GM12878 (cell line): ENCODE data around the gene SH2D7. TPM values are rescaled to one million over a fixed set of nuclear protein-coding genes. Genes with fewer than 3 reads are reported as not detected.

ENCODE experiments used
- ATAC-seq: fragments of 200-7000 bp; cut with Tn5 transposase; 3 replicates; pipeline ENCODE4 v1.9.1; 2020; ENCODE audit warnings: mild to moderate bottlenecking, moderate library complexity
- BruUV-seq: library from RNA; stranded (reverse); fragments of 400-500 nt; replicated peaks from 2 replicates; lab custom pipeline; 2021; lab: Mats Ljungman, UMichigan
- CTCF ChIA-PET: fragments of 300-600 bp; sonication (Branson Sonifier 250); formaldehyde crosslinking; extraction: SDS; loops from one replicate; lab custom pipeline; 2021; ENCODE audit warnings: inconsistent platforms; lab: Yijun Ruan, JAX
- POLR2A ChIA-PET: fragments of 350-600 bp; formaldehyde crosslinking; extraction: SDS; loops from one replicate; lab custom pipeline; 2021; ENCODE audit warnings: inconsistent platforms; lab: Charles Lee
- RAD21 ChIA-PET: fragments of 300-600 bp; sonication (Branson Sonifier 250); formaldehyde crosslinking; loops from one replicate; lab custom pipeline; 2023; ENCODE audit warnings: antibody characterized with exemption; ENCODE audit not compliant: unreplicated experiment; lab: Charles Lee
- SMC1A ChIA-PET: fragments of 300-600 bp; sonication (Branson Sonifier 250); formaldehyde crosslinking; loops from one replicate; lab custom pipeline; 2023; ENCODE audit not compliant: unreplicated experiment, uncharacterized antibody; lab: Charles Lee
- DNase-seq: peaks from one replicate; pipeline ENCODE4 v3.0.0-alpha.2; 2011; ENCODE audit warnings: low read depth, low spot score
- FAIRE-seq: peaks from 3 replicates; lab custom pipeline; 2011; peaks lifted over from hg19 to GRCh38; lab: Jason Lieb, UNC
- H2AFZ ChIP-seq: 2 replicates; pipeline ENCODE4 v1.6.0; 2011; ENCODE audit warnings: low read depth, low read length, control low read depth; ENCODE audit not compliant: control insufficient read depth
- H3K27ac ChIP-seq: 2 replicates; pipeline ENCODE4 v1.5.1; 2011; ENCODE audit warnings: control low read depth; ENCODE audit not compliant: control insufficient read depth, insufficient read depth
- H3K27me3 ChIP-seq, 2 experiments: replicated peaks in 1 of 2; 2 replicates each; pipeline versions ENCODE4 v1.6.0 to v1.6.1; 2011; ENCODE audit warnings: low read length in 1 of 2; ENCODE audit not compliant: control insufficient read depth in 2 of 2, insufficient read depth in 2 of 2
- H3K36me3 ChIP-seq, 2 experiments: 2 replicates each; pipeline ENCODE4 v1.5.1; 2011; ENCODE audit warnings: low read length in 1 of 2; ENCODE audit not compliant: control insufficient read depth in 2 of 2, insufficient read depth in 2 of 2
- H3K4me1 ChIP-seq: 2 replicates; pipeline ENCODE4 v1.6.1; 2011; ENCODE audit warnings: mild to moderate bottlenecking, low read length, moderate library complexity, mixed read lengths; ENCODE audit not compliant: control insufficient read depth, insufficient read depth
- H3K4me2 ChIP-seq: 2 replicates; pipeline ENCODE4 v1.6.0; 2011; ENCODE audit warnings: control low read depth; ENCODE audit not compliant: control insufficient read depth, insufficient read depth
- H3K4me3 ChIP-seq: fragments of 200-600 bp; sonication (generic); 2 replicates; pipeline ENCODE4 v1.5.1; 2016
- H3K79me2 ChIP-seq: 2 replicates; pipeline ENCODE4 v1.6.0; 2011; ENCODE audit warnings: low read length; ENCODE audit not compliant: control insufficient read depth, insufficient read depth
- H3K9ac ChIP-seq: 2 replicates; pipeline ENCODE4 v1.8.0; 2011; ENCODE audit warnings: low read length, control low read depth, mixed read lengths; ENCODE audit not compliant: control insufficient read depth, insufficient read depth
- H3K9me3 ChIP-seq: replicated peaks from 3 replicates; pipeline ENCODE4 v1.5.1; 2011; ENCODE audit warnings: mild to moderate bottlenecking, low read length; ENCODE audit not compliant: control insufficient read depth, insufficient read depth
- H4K20me1 ChIP-seq: 2 replicates; pipeline ENCODE4 v1.6.0; 2011; ENCODE audit not compliant: control insufficient read depth, insufficient read depth
- ATF7 ChIP-seq: fragments of 450-650 bp; IDR thresholded peaks from 2 replicates; pipeline ENCODE4 v1.6.1; 2016; ENCODE audit warnings: low read depth, mild to moderate bottlenecking
- BMI1 ChIP-seq: fragments of 450-650 bp; IDR thresholded peaks from 2 replicates; pipeline ENCODE4 v1.6.1; 2016; ENCODE audit warnings: mild to moderate bottlenecking, moderate library complexity, borderline replicate concordance
- CBX5 ChIP-seq: sonication (generic); IDR thresholded peaks from 2 replicates; pipeline ENCODE4 v1.6.1; 2016; ENCODE audit warnings: low read depth, moderate library complexity, mild to moderate bottlenecking, inconsistent platforms
- CHD4 ChIP-seq: fragments of 200-600 bp; sonication (generic); IDR thresholded peaks from 2 replicates; pipeline ENCODE4 v1.6.1; 2016; ENCODE audit warnings: mild to moderate bottlenecking
- CREM ChIP-seq: IDR thresholded peaks from 2 replicates; pipeline ENCODE4 v1.6.1; 2014; ENCODE audit warnings: antibody characterized with exemption, low read depth
- EGR1 ChIP-seq, 2 experiments: IDR thresholded peaks; 1 replicate in 1 of 2; 2 replicates in 1 of 2; pipeline ENCODE4 v1.6.1; 2011 to 2012; ENCODE audit warnings: low read depth in 2 of 2, low read length in 2 of 2, borderline replicate concordance in 1 of 2, mild to moderate bottlenecking in 1 of 2, moderate library complexity in 1 of 2
- HDAC6 ChIP-seq: fragments of 200-600 bp; sonication (generic); IDR thresholded peaks from one replicate; pipeline ENCODE4 v1.8.0; 2017; ENCODE audit warnings: antibody characterized with exemption; ENCODE audit not compliant: unreplicated experiment
- HSF1 ChIP-seq: fragments of 150-350 bp; IDR thresholded peaks from 2 replicates; pipeline ENCODE4 v1.6.1; 2014; ENCODE audit warnings: mild to moderate bottlenecking, low read depth, low read length
- LARP7 ChIP-seq: fragments of 450-650 bp; IDR thresholded peaks from 2 replicates; pipeline ENCODE4 v1.6.1; 2017; ENCODE audit warnings: mild to moderate bottlenecking
- NBN ChIP-seq: fragments of 450-650 bp; IDR thresholded peaks from 2 replicates; pipeline ENCODE4 v1.6.1; 2016
- NR2C2 ChIP-seq: IDR thresholded peaks from 2 replicates; pipeline ENCODE4 v1.6.1; 2011; ENCODE audit warnings: borderline replicate concordance, low read depth; ENCODE audit not compliant: control insufficient read depth, insufficient read length
- RAD21 ChIP-seq: IDR thresholded peaks from 2 replicates; pipeline ENCODE4 v1.6.1; 2011; ENCODE audit warnings: mild to moderate bottlenecking, low read depth, low read length, moderate library complexity; ENCODE audit not compliant: insufficient read depth
- SMARCA5 ChIP-seq: fragments of 450-650 bp; IDR thresholded peaks from 2 replicates; pipeline ENCODE4 v1.6.1; 2017; ENCODE audit warnings: mild to moderate bottlenecking
- SMC3 ChIP-seq: IDR thresholded peaks from 2 replicates; pipeline ENCODE4 v1.6.1; 2011; ENCODE audit warnings: low read length, improper control_type of control experiment, borderline replicate concordance
- SUPT20H ChIP-seq: IDR thresholded peaks from 2 replicates; pipeline ENCODE4 v1.6.1; 2011; ENCODE audit warnings: low read depth, mild to moderate bottlenecking, low read length, moderate library complexity, borderline replicate concordance; ENCODE audit not compliant: control insufficient read depth
- WRNIP1 ChIP-seq: IDR thresholded peaks from 2 replicates; pipeline ENCODE4 v1.6.1; 2011; ENCODE audit warnings: low read depth, low read length, improper control_type of control experiment, borderline replicate concordance
- ZNF384 ChIP-seq: IDR thresholded peaks from 2 replicates; pipeline ENCODE4 v1.6.1; 2012; ENCODE audit warnings: low read depth, mild to moderate bottlenecking, low read length, improper control_type of control experiment, borderline replicate concordance
- ZNF592 ChIP-seq: fragments of 450-650 bp; IDR thresholded peaks from 2 replicates; pipeline ENCODE4 v1.6.1; 2017; ENCODE audit warnings: mild to moderate bottlenecking, moderate library complexity
- WGBS: methylation state at CpG from one replicate; pipeline ENCODE4 v1.1.6; 2016; ENCODE audit warnings: low lambda C conversion rate; ENCODE audit not compliant: insufficient replicate concordance, insufficient coverage; ENCODE audit errors: missing lambda C conversion rate; 5-methylcytosine and 5-hydroxymethylcytosine counted together
- in situ Hi-C: fragments of 300-500 bp; cut with MboI; formaldehyde crosslinking; loops from 9 replicates; pipeline ENCODE4 v1.14.3; 2018; ENCODE audit warnings: mixed read lengths
- intact Hi-C: fragments of 100-400 bp; cut with micrococcal nuclease; formaldehyde crosslinking; loops from one replicate; pipeline ENCODE4 v1.14.2; 2022; ENCODE audit not compliant: unreplicated experiment
- polyA plus RNA-seq, 11 experiments: library from polyadenylated mRNA; depleted of rRNA in 4 of 11; unstranded in 6 of 11; stranded (reverse) in 5 of 11; fragments of >200 nt; fragmentation: Nextera tagmentation in 4 of 11; fragmentation: Illumina TruSeq in 1 of 11; extraction: Ambion mirVana in 4 of 11; extraction: Trizol in 1 of 11; gene quantifications; 1 replicate in 1 of 11; 2 replicates in 10 of 11; pipeline versions ENCODE4 v1.2.1 to v1.2.3, GENCODE V29; 2011 to 2016; ENCODE audit warnings: inconsistent platforms in 2 of 11, missing spikeins in 2 of 11, low read depth in 1 of 11
- total RNA-seq, 4 experiments: library from RNA; depleted of rRNA in 3 of 4; stranded (reverse); fragments of >200 nt in 3 of 4; fragmentation: Illumina TruSeq in 1 of 4; extraction: Trizol in 1 of 4; gene quantifications; 2 replicates each; pipeline versions ENCODE4 v1.2.1 to v1.2.3, GENCODE V29; 2013 to 2021

SH2D7 gene
- total and polyA plus RNA-seq, 10 of the 15 experiments (the other 5 are each of a cell fraction or from before 2014, with no cell fraction given) = 0.04 to 0.06 TPM; not detected in 8

DNA sequence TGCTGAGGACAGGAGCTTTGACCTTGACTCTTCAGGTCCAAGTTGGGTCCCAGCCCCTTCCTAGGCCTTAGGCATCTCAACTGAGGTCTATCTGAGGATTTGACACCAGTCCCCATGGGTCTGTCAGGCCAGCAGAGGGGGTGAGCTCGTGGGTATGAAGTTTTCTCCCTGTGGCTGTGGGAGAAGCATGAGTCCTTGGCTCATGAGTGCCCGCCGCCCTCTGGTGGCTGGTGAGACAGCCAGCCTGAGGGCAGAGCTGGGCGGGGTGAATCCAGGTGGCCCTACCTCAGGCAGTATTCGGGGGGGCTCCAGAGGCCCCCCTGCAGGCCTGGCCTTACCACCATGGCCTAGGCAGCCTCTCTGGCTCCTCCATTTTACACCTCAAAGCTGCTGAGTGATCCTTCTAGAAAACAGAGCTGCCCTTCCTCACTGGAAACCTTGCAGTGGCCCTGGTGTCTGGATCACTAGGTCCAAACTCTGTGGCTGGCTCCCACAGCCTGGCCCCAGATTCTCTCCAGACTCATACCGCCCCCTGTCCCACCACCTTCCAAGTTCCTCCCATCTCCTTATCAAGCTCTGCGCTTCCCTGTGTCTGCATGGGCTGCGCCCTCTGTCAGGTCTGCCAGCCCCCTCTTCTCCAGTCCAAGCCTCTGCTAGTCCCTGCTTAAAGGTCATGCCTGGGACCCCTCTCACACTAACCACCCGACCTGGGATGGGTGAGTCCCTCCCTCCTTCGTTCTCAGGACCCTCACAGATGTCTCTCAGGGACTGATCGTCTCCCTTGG lies 16.1 kb downstream of the SH2D7 start:
- Histone ChIP-seq H3K4me2 (no peak overlapping the region), H3K27me3 (no peaks in the 10 kb centered on the region), H3K27ac (no peak overlapping the region), H3K36me3 (no peaks in the 10 kb centered on the region), H3K9me3 (no peaks in the 10 kb centered on the region), H3K9ac (no peak overlapping the region), H3K4me3 (no peak overlapping the region), H2AFZ (no peak overlapping the region), H4K20me1 (no peaks in the 10 kb centered on the region), H3K4me1 (peaks cover 22% of the 10 kb centered on the region), H3K79me2 (no peaks in the 10 kb centered on the region)
- CTCF ChIA-PET = interaction anchor here (0.6 to 14.0 kb wide), 50 partner anchors 9 to 316 kb away, joined by 3 to 327 read pairs (median 6); partner anchors contain the start of genes CIB2, SH2D7 and TBC1D2B
- SMC1A ChIA-PET = interaction anchor here (0.6 to 13.4 kb wide), 34 partner anchors 9 to 198 kb away, joined by 3 to 184 read pairs (median 5); partner anchors contain the start of genes CIB2 and TBC1D2B
- FAIRE-seq = no peak
- intact Hi-C loops (loop anchor here (1.0 to 5.0 kb wide), 5 partner anchors 41 to 206 kb away; no protein-coding TSS in a partner anchor), in situ Hi-C loops (loop anchor here (5.0 kb wide), 1 partner anchor 141 kb away; no protein-coding TSS in a partner anchor)
- no TSS peak for BruUV-seq
- peak; percentile 43 for DNase-seq
- RAD21 ChIA-PET = interaction anchor here (0.6 to 10.3 kb wide), 41 partner anchors 9 to 206 kb away, joined by 3 to 157 read pairs (median 5); no protein-coding TSS in a partner anchor
- WGBS = 15% methylated on average over 11 of the region's 11 CpGs
- peak; percentile 84 for ATAC-seq
- POLR2A ChIA-PET = interaction anchor here (0.7 to 1.1 kb wide), 5 partner anchors 31 to 109 kb away, joined by 3 to 11 read pairs (median 3); no protein-coding TSS in a partner anchor
- TF ChIP-seq WRNIP1 = no peak
- no peak for TF ChIP-seq BMI1
- TF ChIP-seq HDAC6 = no peak
- TF ChIP-seq ZNF592 = peak; percentile 81; the same call in 1 of the 2 replicates
- TF ChIP-seq SMARCA5 = peak; percentile 52; the same call in 1 of the 2 replicates
- no peak for TF ChIP-seq CHD4
- peak; percentile 77 for TF ChIP-seq RAD21
- TF ChIP-seq SMC3 = peak; percentile 100
- TF ChIP-seq ATF7 = 0 out of 2 replicates have a peak, but pooled peaks have one; percentile 26
- 0 out of 2 replicates have a peak, but pooled peaks have one; percentile 36 for TF ChIP-seq LARP7
- no peak for TF ChIP-seq CREM
- TF ChIP-seq NBN = peak; percentile 74; the same call in 1 of the 2 replicates
- no peak for TF ChIP-seq EGR1 (IDR thresholded peaks at IDR 0.05; ENCODE audit: borderline replicate concordance in 1 of 2, low read depth in 2 of 2, low read length in 2 of 2)
- no peak for TF ChIP-seq NR2C2
- TF ChIP-seq ZNF384 = no peak
- TF ChIP-seq SUPT20H = no peak
- TF ChIP-seq CBX5 = no peak
- no peak for TF ChIP-seq HSF1
